COR-L47 (cell line): ENCODE results near the gene TBX2.

Experiments used
- DNase-seq: peaks from one replicate; lab custom pipeline; 2025; lab: John Stamatoyannopoulos, UW

TBX2 gene

GRCh38 chr17:61368832-61369450 lies 30.7 kb upstream of the TBX2 start:
- no peak for DNase-seq

GRCh38 chr17:61369751-61370150 lies 29.9 kb upstream of the TBX2 start:
- no peak for DNase-seq

- DNase-seq: no peak
Measured at GRCh38 chr17:61371179-61371578, 28.5 kb upstream of the TBX2 start.

- no peak for DNase-seq
Measured at GRCh38 chr17:61371606-61372005, 28.0 kb upstream of the TBX2 start.

- DNase-seq: no peak
Measured at GRCh38 chr17:61372436-61372835, 27.2 kb upstream of the TBX2 start.

- DNase-seq: no peak
Measured at GRCh38 chr17:61376931-61377838, 22.5 kb upstream of the TBX2 start.

- DNase-seq: no peak
Measured at GRCh38 chr17:61378658-61379456, 20.8 kb upstream of the TBX2 start.

- DNase-seq: no peak
Measured at GRCh38 chr17:61379457-61380216, 20.0 kb upstream of the TBX2 start.

GRCh38 chr17:61380217-61380835 lies 19.3 kb upstream of the TBX2 start:
- no peak for DNase-seq

- DNase-seq: no peak
Measured at GRCh38 chr17:61380836-61381525, 18.7 kb upstream of the TBX2 start.

- DNase-seq: no peak
Measured at GRCh38 chr17:61381537-61381936, 18.1 kb upstream of the TBX2 start.

GRCh38 chr17:61382796-61383688 lies 16.6 kb upstream of the TBX2 start:
- no peak for DNase-seq

- no peak for DNase-seq
Measured at GRCh38 chr17:61383689-61384201, 15.9 kb upstream of the TBX2 start.

GRCh38 chr17:61384354-61384691 lies 15.3 kb upstream of the TBX2 start:
- DNase-seq: no peak

- no peak for DNase-seq
Measured at GRCh38 chr17:61384692-61385576, 14.7 kb upstream of the TBX2 start.

- DNase-seq: no peak
Measured at GRCh38 chr17:61385577-61386236, 13.9 kb upstream of the TBX2 start.

GRCh38 chr17:61386251-61386650 lies 13.4 kb upstream of the TBX2 start:
- DNase-seq: no peak

GRCh38 chr17:61387011-61387410 lies 12.6 kb upstream of the TBX2 start:
- DNase-seq: no peak
